ACHN (cell line): ENCODE results near the gene GNG2.

Experiments
- DNase-seq: peaks from one replicate; pipeline ENCODE4 v3.0.0-alpha.2; 2015
- in situ Hi-C: cut with HindIII; loops from 2 replicates; pipeline ENCODE4 v1.10.0; 2017; ENCODE audit warnings: low sequenced_read_pairs, low pct_ligation_motif_present, low pct_unique_long_range_greater_than_20kb

Gene GNG2

DNA sequence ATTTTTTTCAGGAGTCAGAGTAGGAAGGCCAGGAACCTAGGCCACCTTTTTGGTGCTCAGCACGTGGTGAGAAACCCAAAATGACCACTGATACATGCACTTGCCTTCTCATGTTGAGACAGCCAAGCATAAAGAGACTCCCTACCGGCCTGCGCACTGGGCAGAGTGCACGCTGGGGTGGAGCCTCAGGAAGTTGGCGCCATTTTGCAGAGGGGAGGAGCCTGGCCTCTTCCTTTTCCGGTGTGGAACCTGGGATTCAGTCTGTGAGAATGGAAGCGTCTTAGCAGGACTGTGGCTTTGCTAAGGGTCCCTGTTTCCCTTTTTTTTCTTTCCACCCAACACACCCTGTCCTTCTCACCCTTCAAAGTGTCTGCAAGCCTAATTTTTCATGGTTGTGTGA lies 66.0 kb downstream of the GNG2 start:
- no peak for DNase-seq
- in situ Hi-C loops, result no loop called here

DNA sequence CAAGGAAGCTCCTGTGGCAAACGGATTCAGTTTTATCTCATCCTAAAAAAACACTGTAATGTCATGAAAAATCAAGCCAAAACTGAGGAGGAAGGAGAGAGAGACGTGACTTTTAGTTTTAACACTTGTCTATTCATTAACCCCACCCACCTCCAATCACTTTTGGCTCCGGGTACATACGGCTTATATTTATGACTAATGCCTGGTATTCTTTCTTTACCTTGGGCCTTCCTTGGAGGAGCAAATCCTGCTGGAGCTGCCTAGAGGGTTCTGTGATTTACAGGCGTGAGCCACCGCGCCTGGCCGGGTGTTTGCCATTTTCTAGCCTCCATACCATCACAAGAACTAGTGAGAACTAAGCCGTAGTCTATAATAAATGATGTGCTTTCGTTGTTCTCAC lies 68.2 kb downstream of the GNG2 start:
- no peak for DNase-seq
- in situ Hi-C loops, result no loop called here

DNA sequence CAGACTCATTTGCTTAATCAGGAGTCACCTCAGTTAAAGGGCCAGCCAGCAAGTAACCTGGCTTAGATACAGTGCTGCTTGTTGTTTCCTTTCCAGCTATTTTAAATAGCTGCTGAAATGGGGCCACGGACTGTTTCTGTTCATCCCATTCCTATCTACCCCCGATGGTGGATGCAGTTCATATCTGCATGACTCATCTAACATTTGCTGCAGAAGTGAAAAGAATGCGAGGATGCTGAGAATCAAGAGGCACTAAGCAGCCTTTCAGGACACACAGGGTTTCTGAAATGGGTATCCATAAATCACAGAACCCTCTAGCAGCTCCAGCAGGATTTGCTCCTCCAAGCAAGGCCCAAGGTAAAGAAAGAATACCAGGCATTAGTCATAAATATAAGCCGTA lies 68.8 kb downstream of the GNG2 start:
- in situ Hi-C loops, result no loop called here
- no peak for DNase-seq

DNA sequence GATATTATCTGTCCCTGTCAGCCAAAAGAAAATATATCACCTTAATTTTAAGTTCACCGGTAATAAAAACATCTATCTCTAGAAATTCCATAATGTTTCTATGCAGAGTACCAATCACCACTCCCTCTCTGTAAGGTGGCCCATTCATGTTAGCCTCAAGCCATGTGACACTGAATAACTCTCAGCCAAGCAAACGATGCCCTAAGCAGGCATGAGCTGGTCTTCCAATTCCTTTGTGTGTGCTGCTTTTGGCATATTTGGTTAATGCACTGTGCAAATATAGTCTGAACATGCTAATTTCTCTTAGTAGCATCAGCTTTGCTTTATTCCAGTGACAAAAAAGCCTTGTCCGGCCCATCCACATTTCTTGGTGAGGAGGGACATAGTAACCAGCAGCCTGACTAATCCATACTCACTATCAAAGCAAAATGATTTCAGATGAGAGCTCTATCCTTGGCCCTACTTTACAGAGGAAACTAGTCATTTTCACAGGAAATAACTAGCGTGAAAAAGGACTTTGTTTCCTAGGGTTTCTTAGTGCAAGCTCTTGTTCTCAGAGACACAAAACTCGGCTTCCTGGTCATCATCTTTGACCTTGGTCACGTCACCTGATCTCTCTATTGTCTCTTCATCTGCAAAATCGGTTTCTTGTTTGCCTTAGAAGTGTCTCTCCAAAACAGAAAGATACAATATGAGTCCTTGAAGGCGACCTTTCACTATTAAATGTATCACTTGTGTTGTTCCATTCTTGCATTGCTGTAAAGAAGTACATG lies 69.7 kb downstream of the GNG2 start:
- in situ Hi-C loops, result no loop called here
- no peak for DNase-seq

DNA sequence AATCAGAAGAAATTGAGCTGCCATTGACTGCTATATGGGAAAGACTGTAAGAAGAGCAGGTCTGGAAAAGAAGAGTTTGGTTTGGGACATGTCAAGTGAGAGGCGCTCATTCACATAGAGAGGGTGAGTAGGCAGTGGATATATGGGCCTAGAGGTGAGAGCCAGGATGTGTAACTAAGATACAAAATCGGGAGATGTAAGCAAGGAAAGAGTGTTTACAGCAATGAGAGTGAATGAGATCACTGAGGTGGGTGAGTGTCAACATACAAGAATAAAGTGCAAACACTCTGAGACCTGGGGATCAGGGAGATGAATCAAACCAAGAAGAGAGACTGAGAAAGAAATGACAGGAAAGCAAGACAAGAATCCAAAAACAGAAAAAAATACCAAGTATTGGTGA lies 70.9 kb downstream of the GNG2 start:
- DNase-seq, result no peak
- in situ Hi-C loops, result no loop called here

DNA sequence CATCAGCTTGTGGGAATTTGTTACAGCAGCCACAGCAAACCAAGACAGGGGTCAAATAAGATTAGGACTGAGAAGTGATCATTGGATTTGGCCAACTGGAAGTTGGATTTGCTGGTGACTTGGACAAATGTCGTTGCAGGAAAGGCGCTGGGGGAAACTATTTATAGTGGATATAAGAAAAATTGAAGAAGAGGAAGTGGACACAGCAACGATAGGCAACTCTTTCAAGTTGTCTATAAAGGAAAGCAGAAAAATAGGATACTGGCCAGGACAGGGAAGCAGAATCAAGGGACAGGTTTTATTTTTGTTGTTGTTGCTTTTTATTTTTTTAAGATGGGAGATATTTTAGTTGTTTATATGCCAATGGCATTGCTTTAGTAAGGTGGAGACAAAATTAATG lies 72.8 kb downstream of the GNG2 start:
- in situ Hi-C loops, result no loop called here
- DNase-seq, result no peak

DNA sequence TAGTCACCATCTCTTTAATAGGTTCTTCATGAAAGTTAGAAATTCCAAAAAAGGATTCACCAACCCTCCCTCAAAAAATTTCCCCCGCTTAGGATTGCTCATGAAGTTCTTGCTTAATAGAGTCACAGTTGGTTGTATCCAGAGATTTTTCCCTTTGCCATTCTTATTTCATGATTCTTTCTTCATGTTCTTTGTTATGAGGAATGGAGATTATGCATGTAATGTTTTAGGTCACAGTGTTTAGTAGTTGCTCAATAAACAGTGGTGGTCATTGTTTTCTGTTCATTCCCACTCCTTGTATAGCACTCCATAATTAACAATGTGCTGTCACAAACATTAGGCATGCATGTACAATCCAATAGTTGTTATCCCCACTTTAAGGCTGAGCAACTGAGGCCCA lies 77.7 kb downstream of the GNG2 start:
- no peak for DNase-seq
- in situ Hi-C loops, result no loop called here

DNA sequence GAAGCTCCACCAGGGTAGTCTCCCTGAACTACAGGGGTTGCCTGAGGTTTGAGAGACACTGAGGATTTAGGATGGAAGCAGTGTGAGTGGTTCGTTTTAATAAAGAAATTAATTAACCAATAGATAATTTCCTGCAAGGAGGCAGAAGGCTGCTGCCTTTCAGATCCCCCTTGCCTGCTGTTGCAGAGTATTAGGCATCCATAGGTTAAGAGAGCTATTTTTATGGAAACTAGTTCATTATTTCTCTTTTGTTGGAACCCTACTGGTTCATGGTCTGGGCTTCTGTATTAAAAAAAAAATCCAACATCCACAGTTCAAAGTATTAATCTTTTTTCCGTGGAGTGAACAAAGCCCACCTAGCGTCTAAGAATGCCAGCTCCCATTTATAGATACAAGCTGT lies 78.4 kb downstream of the GNG2 start:
- in situ Hi-C loops, result no loop called here
- DNase-seq, result no peak

DNA sequence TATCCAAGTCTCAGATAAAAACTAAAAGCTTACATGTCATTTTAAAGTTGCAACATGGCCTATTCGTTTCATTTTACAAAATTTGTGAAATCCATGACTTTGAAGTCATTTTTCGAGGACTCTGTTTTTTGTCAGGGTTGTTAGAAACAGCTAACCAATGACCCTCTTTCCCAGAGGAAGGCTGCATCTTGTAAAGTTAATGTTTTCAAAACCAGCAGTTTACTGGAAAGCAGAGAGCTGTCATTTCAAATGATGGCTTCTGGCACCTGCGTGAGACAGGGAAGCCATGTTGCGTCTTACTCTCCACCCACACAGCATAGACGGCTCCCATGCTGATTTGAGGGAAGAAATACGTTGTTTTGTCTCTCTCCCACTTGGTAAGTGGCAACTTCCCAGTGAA lies 78.8 kb downstream of the GNG2 start:
- in situ Hi-C loops, result no loop called here
- no peak for DNase-seq

DNA sequence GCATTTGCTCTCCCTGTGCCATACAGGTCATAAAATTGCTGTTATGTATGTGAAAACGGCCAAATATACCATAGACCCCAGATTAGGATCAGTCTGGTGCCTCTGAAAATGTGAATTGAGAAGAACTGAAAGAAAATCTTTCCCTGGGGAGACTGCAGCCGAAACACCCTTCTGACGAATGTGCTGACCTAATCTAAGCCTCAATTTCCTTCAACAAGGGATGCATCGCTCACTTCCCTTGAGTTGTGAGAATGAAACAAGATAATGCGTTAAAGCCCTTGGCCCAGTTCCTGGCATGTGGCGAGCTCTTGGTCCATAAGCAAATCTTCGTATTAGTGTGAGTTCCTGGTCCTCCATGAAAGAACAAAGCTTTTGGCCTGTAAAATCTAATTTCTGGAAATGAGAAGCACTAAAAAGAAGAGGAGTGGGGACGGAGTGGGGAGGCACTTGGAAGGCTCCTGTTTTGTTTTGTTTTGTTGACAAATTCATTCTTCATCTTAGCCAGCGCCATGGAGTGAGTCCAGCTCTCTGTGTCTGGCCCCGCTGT lies 79.4 kb downstream of the GNG2 start:
- DNase-seq, result no peak
- in situ Hi-C loops, result no loop called here

DNA sequence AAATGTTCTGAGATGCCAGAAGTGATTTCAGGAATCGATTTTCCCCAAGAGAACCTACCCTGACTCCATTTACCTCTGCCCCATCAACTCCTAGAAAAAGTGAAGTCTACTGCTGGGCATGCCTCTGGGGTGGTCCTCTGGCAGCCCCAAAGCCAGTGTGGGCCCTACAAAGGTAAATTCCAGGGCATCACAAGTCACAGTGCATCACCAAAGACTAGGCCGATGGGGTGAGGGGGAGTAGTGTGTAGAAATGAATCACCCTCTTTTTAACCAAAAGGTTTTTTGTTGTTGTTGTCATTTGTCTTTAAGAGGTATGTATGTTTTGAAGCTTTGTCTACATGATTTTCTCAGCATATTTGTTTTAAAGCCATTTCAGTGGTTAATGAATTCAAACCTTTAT lies 82.6 kb downstream of the GNG2 start:
- DNase-seq, result no peak
- in situ Hi-C loops, result no loop called here

DNA sequence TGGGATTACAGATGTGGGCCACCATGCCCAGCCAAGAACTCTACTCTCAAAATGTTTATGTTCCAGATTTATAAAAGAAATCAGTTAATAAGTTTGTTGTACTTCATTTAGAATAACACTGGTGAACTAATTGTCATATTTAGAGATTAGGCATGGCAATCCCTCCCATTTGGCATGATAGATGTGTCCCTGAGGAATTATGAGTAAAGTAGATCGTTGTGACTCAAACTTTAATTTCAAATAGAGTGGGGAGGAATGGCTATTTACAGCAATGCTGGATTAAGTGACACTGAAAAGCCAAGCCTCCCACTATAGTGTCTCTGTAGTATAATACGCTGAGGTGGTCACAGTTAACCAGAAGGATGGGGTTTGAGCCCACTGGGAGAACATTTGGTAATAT lies 89.6 kb downstream of the GNG2 start:
- in situ Hi-C loops, result no loop called here

DNA sequence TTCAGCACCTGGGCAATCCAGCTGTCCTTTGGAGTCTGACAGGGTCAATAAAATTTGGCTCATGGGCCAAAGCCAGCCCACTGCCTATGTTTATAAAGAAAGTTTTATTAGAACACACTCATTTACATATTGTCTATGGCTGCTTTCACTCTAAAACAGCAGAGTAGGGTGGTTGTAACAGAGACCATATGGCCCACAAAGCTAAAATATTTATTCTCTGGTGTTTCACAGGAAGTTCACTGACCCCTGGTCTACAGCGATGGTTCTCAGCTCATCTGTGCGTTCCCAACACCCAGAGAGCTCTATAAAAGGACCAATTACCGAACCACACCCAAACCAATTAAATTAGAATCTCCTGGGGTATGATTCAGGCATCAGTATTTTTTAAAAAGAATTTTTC lies 91.2 kb downstream of the GNG2 start:
- no peak for DNase-seq
- in situ Hi-C loops, result no loop called here

More for the DNA sequence above, 89.6 kb downstream of the GNG2 start:
- no peak for DNase-seq

DNA sequence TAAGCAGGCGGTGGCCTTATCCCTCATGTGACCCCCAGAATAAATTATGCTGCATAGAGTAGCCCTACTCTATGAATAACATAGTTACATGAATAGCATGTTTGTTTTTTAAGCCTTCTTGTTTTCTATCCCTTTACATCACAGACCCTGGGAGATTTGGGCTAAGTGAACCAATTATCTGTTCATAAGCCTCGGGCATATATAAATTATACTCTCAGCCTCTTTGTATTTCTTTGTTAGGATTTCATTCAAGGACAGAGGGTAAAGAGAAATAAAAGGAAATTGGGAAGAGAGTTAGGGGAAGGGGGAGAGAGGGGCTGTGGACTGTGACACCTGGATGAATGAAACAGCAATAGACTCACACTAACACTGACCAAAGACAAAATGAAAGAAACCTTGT lies 93.6 kb downstream of the GNG2 start:
- in situ Hi-C loops, result no loop called here
- DNase-seq, result no peak

DNA sequence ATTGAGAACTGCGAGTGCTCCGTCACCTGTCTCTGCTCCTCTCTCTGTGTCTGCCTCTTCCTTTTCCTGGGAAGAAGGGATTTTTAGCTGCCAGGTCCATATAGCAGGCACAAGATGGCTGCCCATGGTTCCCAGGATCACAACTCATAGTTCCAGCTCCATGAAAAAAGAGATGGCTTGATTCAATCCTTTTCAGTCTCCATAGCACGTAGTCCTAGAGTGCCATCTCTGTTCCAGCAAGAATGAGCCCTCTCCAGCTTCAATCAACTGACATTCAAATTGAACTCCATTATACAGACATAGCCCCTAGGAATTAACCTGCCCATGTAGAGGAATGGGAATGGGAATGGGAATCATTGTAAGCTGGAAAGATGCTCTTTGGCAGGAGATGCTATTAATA lies 94.2 kb downstream of the GNG2 start:
- DNase-seq, result no peak
- in situ Hi-C loops, result no loop called here

DNA sequence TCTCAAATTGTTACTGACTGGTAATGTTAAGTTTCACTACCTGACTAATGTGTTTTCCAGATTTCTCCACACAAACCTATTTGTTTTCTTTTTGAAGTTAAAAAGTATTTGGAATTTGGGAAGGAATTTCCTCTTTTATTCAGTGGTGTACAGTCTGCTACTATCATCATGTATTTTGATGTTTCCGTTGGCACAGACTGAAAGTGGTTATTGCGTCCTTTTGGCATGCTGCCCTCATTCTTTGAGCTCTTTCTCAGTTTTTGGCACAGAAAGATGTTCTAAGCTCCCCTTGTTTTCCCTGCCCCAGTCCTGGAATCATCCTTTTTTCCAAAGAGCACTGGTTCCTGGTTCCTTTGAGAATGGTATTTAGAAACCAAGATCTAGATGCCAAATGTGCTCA lies 97.5 kb downstream of the GNG2 start:
- in situ Hi-C loops, result no loop called here
- DNase-seq, result no peak

DNA sequence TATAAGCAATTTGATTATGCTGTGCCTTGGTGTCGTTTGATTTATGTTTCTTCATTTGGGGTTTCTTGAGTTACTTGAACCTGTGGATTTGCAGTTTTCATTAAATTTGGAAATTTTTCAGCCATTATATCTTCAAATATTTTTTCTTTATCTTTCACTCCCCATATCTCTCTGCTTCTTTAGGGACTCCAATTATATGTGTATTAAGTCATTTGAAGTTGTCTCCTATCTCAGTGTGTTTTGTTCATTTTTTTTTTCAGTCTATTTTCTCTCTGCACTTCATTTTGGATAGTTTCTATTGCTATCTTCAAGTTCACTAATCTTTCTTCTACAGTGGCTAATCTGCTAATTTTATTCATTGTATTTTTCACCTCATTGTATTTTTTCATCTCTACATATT lies 99.5 kb downstream of the GNG2 start:
- no peak for DNase-seq
- in situ Hi-C loops, result no loop called here

DNA sequence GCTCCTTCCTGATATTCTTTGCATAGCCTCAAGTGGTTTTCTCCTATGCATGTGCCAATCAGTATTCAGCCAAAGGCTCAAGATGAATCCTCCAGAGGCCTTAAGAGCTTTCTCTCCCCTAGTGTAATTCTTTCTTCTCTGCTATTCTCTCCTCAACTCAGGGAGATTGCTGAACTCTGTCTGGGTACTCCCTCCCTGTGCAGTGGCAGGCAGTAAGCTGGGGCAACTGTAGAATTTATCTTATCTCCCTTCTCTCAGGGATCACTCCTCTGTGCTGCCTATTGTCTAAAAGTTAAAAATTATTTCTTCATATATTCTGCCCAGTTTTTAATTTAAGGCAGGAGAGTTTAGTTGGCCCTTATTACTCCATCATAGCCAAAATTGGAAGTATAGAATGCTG lies 100.5 kb downstream of the GNG2 start:
- in situ Hi-C loops, result no loop called here
- no peak for DNase-seq

DNA sequence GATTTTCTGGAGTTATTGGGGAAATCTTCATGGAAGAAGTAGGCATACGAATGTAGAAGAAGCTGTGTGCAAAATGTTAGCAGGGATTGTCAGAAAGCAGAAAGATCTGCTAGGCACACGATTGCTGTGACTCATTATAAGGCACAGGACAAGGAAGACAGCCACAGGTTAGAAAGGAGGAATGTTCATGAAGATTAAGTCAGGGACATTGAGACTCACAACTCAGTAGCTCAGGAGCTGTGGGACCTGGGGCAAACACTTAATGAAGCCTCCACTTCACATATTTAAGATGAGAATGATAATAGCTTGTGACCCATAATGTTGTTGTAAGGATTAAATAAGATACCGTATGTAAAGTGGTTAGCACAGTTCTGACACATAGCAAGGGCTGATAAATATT lies 102.3 kb downstream of the GNG2 start:
- in situ Hi-C loops, result no loop called here
- no peak for DNase-seq

DNA sequence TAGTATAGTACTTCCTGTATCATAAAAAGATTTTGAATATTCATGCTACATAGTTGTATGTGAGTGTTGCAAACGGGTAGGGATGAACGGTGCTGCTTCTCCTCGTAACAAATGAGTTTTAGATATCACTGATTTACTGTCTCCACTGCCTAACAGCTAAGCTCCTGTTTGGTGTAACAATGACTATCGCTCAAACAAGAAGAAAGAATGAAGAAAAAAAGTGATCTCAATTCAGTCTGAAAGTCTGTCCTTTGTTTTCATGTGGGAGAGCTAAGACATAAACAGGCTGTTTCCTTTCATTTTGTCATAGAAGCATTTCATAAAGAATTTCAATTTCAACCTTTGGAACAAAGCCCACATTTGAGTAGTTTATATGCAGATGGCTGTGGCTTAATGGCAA lies 102.9 kb downstream of the GNG2 start:
- no peak for DNase-seq
- in situ Hi-C loops, result no loop called here

DNA sequence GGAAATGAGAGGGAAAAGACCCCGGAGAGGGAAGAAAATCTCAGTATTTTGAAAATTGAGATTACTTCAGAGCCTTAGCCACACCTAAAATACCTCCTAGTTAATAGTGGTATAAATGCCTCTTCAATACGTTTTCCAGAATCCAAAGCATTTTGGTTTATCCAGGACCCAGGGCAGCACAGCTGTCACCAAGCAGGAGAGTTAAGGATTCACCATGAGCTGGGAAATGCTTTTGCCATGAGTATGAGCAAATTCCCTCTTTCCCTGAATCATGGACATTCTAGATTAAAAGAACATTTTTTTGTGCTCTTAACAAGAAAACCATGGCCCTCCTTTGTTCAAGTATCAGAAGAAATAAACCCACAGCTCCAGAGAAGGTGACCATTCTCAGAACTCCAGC lies 107.1 kb downstream of the GNG2 start:
- in situ Hi-C loops, result no loop called here
- no peak for DNase-seq
